ENCODE measurements around the gene FGF9. TPM values are rescaled to one million over a fixed set of nuclear protein-coding genes. Genes with fewer than 3 reads are reported as not detected.

Gene FGF9
- total RNA-seq, 2 experiments from 2014 or later = 0.11 to 0.45 TPM

GRCh38 chr13:21717817-21718216, 46.9 kb downstream of the FGF9 start:
- intact Hi-C loops (cut with micrococcal nuclease) = no loop called here
- no peaks in the 10 kb centered on the region for H3K36me3 Mint-ChIP-seq (ENCODE audit: low read depth)
- TF ChIP-seq CTCF (IDR thresholded peaks at IDR 0.05) = no peak
- ChIA-PET CTCF (no interaction called here), POLR2A (no interaction called here)
- H3K4me1 Mint-ChIP-seq (ENCODE audit: low read depth) = no peaks in the 10 kb centered on the region
- no peak overlapping the region for H3K27ac Mint-ChIP-seq
- H3K9me3 Mint-ChIP-seq = no peaks in the 10 kb centered on the region
- ATAC-seq = no peak
- H3K27me3 Mint-ChIP-seq = peaks cover 6% of the 10 kb centered on the region
- H3K4me3 Mint-ChIP-seq = no peak overlapping the region
- no peak for DNase-seq

DNA sequence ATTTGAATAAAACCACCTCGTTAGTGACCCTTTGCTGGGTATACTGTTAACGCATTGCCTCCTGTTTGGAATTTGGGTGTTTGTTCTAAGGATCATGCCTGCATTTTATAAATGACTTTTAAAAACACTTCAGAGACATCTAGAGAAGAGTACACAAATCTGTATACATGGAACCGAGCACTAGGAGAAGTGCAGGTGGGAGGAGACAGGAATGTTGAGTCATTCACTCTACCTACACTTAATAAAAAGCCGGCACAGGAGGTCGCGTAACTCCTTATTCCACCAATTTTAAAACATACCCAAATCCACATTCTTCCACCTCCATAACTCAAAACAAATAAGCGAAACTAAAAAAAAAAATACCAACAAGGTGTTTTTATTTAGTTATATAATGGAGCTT, 48.6 kb downstream of the FGF9 start:
- ATAC-seq = no peak
- Mint-ChIP-seq H3K4me1 (ENCODE audit: low read depth) (no peaks in the 10 kb centered on the region), H3K36me3 (ENCODE audit: low read depth) (no peaks in the 10 kb centered on the region), H3K4me3 (no peak overlapping the region), H3K27ac (no peak overlapping the region), H3K9me3 (no peaks in the 10 kb centered on the region), H3K27me3 (peaks cover 10% of the 10 kb centered on the region)
- CTCF ChIA-PET = interaction anchor here (0.7 to 1.7 kb wide), 2 partner anchors 45 to 81 kb away, joined by 5 to 6 read pairs; no protein-coding TSS in a partner anchor
- intact Hi-C loops (cut with micrococcal nuclease) = no loop called here
- no peak for TF ChIP-seq CTCF (IDR thresholded peaks at IDR 0.05)
- POLR2A ChIA-PET = no interaction called here
- no peak for DNase-seq

GRCh38 chr13:21723807-21724505, 53.1 kb downstream of the FGF9 start:
- POLR2A ChIA-PET = no interaction called here

DNA sequence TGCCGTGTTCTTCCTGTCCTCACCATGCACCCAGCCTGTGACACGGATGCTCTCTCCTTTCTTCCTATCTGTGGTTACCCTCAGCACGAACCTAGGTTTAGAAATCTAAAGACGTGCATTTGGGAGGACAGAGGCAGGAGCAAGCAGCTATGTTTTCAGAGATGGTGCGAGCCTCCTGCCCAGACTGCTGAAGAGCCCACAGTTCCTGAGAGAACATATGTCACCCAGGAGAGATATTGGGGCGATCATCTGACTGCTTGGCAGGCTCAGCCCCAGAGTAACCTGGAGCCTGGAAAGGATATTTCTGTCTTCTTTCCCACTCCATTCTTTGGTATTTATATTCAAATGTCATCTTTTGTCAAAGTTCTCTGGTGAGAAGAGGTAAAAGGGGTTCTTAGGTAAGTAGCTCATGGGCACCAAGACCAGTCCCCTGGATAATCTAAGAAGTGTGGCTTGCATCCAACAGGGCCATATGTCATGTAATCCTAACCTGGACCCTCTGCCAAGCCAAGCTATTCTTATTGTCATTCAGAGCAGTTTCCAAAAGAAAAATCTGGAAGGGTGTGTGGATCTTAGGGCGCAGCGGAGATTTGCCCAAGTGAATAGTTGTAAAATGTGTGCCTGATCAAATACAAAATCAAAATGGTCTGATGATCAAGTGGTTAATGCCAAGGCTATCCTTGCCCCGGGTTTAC, 59.5 kb downstream of the FGF9 start:
- ChIA-PET POLR2A (no interaction called here), CTCF (no interaction called here)
- no peak overlapping the region for H3K4me3 Mint-ChIP-seq
- H3K27ac Mint-ChIP-seq = no peak overlapping the region
- intact Hi-C loops (cut with micrococcal nuclease) = no loop called here
- peaks cover 5% of the 10 kb centered on the region for H3K9me3 Mint-ChIP-seq
- H3K36me3 Mint-ChIP-seq (ENCODE audit: low read depth) = peaks cover 2% of the 10 kb centered on the region
- no peak for DNase-seq
- ATAC-seq = no peak
- TF ChIP-seq CTCF (IDR thresholded peaks at IDR 0.05) = no peak
- H3K4me1 Mint-ChIP-seq (ENCODE audit: low read depth) = peaks cover 2% of the 10 kb centered on the region
- H3K27me3 Mint-ChIP-seq = peaks cover 2% of the 10 kb centered on the region

More at GRCh38 chr13:21723807-21724505, 53.1 kb downstream of the FGF9 start:
- H3K4me3 Mint-ChIP-seq = no peak overlapping the region
- no peak overlapping the region for H3K27ac Mint-ChIP-seq
- intact Hi-C loops (cut with micrococcal nuclease) = no loop called here
- CTCF ChIA-PET = no interaction called here
- H3K9me3 Mint-ChIP-seq = peaks cover 5% of the 10 kb centered on the region
- TF ChIP-seq CTCF (IDR thresholded peaks at IDR 0.05) = no peak
- H3K27me3 Mint-ChIP-seq = peaks cover 7% of the 10 kb centered on the region
- ATAC-seq (no peak), DNase-seq (no peak)
- peaks cover 2% of the 10 kb centered on the region for H3K36me3 Mint-ChIP-seq (ENCODE audit: low read depth)
- peaks cover 2% of the 10 kb centered on the region for H3K4me1 Mint-ChIP-seq (ENCODE audit: low read depth)
